Osteoblast (primary cell): ENCODE measurements around the gene CCDC7. TPM values are rescaled to one million over a fixed set of nuclear protein-coding genes. Genes with fewer than 3 reads are reported as not detected.
A peak's percentile ranks its signal among the peaks of the same experiment; 100 is the strongest.

ENCODE experiments used
- DNase-seq: peaks from one replicate; pipeline ENCODE4 v3.0.0; 2011; ENCODE audit warnings: low spot score, mixed read lengths; ENCODE audit not compliant: insufficient read length; ENCODE audit errors: missing footprints
- H2AFZ ChIP-seq: 2 replicates; pipeline ENCODE4 v1.6.0; 2011; ENCODE audit warnings: mild to moderate bottlenecking, low read length
- H3K27ac ChIP-seq: 2 replicates; pipeline ENCODE4 v1.5.1; 2011; ENCODE audit warnings: mild to moderate bottlenecking, low read depth, low read length, moderate library complexity
- H3K27me3 ChIP-seq: 2 replicates; pipeline ENCODE4 v1.6.0; 2012; ENCODE audit warnings: mild to moderate bottlenecking, control low read depth, inconsistent platforms, low read length, moderate library complexity; ENCODE audit not compliant: insufficient read depth
- H3K36me3 ChIP-seq: 2 replicates; pipeline ENCODE4 v1.5.1; 2011; ENCODE audit warnings: mild to moderate bottlenecking, low read length, control low read depth, moderate library complexity; ENCODE audit not compliant: insufficient read depth
- H3K4me1 ChIP-seq: 2 replicates; pipeline ENCODE4 v1.5.1; 2011; ENCODE audit warnings: mild to moderate bottlenecking, low read length, control low read depth, moderate library complexity; ENCODE audit not compliant: insufficient read depth
- H3K4me2 ChIP-seq: 2 replicates; pipeline ENCODE4 v1.6.0; 2011; ENCODE audit warnings: mild to moderate bottlenecking, low read length; ENCODE audit not compliant: insufficient read depth
- H3K4me3 ChIP-seq: fragments of 200-600 bp; sonication (generic); 3 replicates; pipeline ENCODE4 v1.5.1; 2012; ENCODE audit warnings: mild to moderate bottlenecking, low read length, inconsistent platforms; ENCODE audit not compliant: insufficient read depth
- H3K79me2 ChIP-seq: 2 replicates; pipeline ENCODE4 v1.6.0; 2012; ENCODE audit warnings: mild to moderate bottlenecking, low read length, control low read depth, inconsistent platforms; ENCODE audit not compliant: insufficient read depth
- H3K9me3 ChIP-seq: 2 replicates; pipeline ENCODE4 v1.5.1; 2011; ENCODE audit warnings: low read depth, low read length, control low read depth
- H4K20me1 ChIP-seq: 2 replicates; pipeline ENCODE4 v1.6.0; 2012; ENCODE audit warnings: mild to moderate bottlenecking, low read length, control low read depth; ENCODE audit not compliant: insufficient read depth
- total RNA-seq: library from RNA; depleted of rRNA; stranded (reverse); fragments of >200 nt; gene quantifications from 2 replicates; pipeline ENCODE4 v1.2.3, GENCODE V29; 2012
- TF ChIP-seq, protein P1 (sequence below): IDR thresholded peaks from 2 replicates; pipeline ENCODE4 v1.5.1; 2011; ENCODE audit warnings: mild to moderate bottlenecking, low read depth, low read length, moderate library complexity; ENCODE audit errors: extremely low read depth

Gene CCDC7
- total RNA-seq, 1 donor, result 22.4 TPM

DNA sequence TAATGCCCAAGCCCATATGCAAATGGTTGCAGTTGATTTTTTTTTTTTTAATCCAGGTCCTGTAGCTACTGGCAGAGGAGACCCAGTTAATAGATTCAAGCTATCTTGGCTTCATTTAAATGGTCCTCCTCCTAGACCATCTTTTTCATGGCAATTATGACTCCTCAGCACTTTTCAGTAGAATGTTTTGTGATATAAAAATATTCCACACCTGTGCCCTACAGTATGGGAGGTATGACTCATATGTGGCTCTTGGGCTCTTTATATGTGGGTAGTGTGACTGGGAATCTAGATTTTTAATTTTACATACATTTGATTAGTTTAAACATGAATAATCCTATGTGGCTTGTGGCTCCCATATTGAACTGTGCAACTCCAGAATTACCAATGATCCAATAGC is 432.0 kb downstream of the CCDC7 start:
- no peaks in the 10 kb centered on the region for H3K4me1 ChIP-seq
- no peaks in the 10 kb centered on the region for H3K36me3 ChIP-seq
- H3K4me3 ChIP-seq, result no peak overlapping the region
- no peaks in the 10 kb centered on the region for H3K79me2 ChIP-seq
- no peak overlapping the region for H3K27ac ChIP-seq
- H3K27me3 ChIP-seq, result no peaks in the 10 kb centered on the region
- H2AFZ ChIP-seq, result no peak overlapping the region
- H3K9me3 ChIP-seq, result no peaks in the 10 kb centered on the region
- H3K4me2 ChIP-seq, result no peak overlapping the region
- H4K20me1 ChIP-seq, result no peaks in the 10 kb centered on the region
- DNase-seq, result no peak
- TF ChIP-seq, protein P1, sequence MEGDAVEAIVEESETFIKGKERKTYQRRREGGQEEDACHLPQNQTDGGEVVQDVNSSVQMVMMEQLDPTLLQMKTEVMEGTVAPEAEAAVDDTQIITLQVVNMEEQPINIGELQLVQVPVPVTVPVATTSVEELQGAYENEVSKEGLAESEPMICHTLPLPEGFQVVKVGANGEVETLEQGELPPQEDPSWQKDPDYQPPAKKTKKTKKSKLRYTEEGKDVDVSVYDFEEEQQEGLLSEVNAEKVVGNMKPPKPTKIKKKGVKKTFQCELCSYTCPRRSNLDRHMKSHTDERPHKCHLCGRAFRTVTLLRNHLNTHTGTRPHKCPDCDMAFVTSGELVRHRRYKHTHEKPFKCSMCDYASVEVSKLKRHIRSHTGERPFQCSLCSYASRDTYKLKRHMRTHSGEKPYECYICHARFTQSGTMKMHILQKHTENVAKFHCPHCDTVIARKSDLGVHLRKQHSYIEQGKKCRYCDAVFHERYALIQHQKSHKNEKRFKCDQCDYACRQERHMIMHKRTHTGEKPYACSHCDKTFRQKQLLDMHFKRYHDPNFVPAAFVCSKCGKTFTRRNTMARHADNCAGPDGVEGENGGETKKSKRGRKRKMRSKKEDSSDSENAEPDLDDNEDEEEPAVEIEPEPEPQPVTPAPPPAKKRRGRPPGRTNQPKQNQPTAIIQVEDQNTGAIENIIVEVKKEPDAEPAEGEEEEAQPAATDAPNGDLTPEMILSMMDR, result no peak

DNA sequence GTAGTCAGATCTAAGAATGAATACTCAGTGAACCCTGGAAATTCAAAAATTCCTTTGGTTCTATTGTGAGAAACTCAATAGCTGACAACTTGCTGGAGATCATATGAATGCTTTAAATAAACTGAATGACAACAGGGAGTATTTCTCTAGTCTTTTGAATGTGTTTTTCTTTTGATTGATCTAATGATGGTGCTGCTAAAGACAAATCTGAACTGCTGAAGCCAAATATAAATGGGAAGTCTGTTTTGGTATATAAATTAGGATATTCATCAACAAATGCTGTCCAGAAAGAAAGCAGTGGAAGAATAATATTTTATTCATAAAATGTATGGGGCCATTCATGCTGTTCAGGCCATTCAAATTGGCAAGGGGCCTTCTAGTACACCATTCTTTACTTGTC is 432.7 kb downstream of the CCDC7 start:
- no peak overlapping the region for H3K4me2 ChIP-seq
- TF ChIP-seq, protein P1, result no peak
- no peaks in the 10 kb centered on the region for H3K9me3 ChIP-seq
- no peaks in the 10 kb centered on the region for H3K79me2 ChIP-seq
- H2AFZ ChIP-seq, result no peak overlapping the region
- H3K27ac ChIP-seq, result no peak overlapping the region
- no peak for DNase-seq
- H4K20me1 ChIP-seq, result no peaks in the 10 kb centered on the region
- no peaks in the 10 kb centered on the region for H3K4me1 ChIP-seq
- H3K4me3 ChIP-seq, result no peak overlapping the region
- no peaks in the 10 kb centered on the region for H3K27me3 ChIP-seq
- H3K36me3 ChIP-seq, result no peaks in the 10 kb centered on the region

DNA sequence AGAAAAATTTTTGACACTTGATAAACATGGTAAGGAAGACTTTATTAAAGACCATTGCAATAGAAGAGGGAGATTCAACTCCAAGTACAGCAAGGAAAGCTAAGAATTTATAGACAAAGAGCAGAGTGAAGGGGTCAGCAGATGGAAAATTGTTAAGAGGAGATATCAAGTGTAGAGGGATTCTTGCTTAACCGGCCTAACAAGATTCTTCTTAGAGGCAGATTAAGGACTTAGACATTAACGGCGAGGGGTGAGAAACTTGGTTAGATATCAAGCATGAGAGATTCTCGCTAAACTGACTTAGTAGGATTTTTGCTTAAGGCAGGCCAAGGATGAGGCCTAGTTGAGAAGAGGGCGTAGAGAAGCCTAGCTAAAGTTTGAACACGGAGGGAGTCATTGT is 436.1 kb downstream of the CCDC7 start:
- no peaks in the 10 kb centered on the region for H3K36me3 ChIP-seq
- H4K20me1 ChIP-seq, result no peaks in the 10 kb centered on the region
- DNase-seq, result no peak
- H2AFZ ChIP-seq, result no peak overlapping the region
- H3K4me1 ChIP-seq, result no peaks in the 10 kb centered on the region
- no peaks in the 10 kb centered on the region for H3K27me3 ChIP-seq
- no peak overlapping the region for H3K4me3 ChIP-seq
- no peak overlapping the region for H3K27ac ChIP-seq
- no peaks in the 10 kb centered on the region for H3K79me2 ChIP-seq
- no peaks in the 10 kb centered on the region for H3K9me3 ChIP-seq
- TF ChIP-seq, protein P1, result no peak
- no peak overlapping the region for H3K4me2 ChIP-seq

DNA sequence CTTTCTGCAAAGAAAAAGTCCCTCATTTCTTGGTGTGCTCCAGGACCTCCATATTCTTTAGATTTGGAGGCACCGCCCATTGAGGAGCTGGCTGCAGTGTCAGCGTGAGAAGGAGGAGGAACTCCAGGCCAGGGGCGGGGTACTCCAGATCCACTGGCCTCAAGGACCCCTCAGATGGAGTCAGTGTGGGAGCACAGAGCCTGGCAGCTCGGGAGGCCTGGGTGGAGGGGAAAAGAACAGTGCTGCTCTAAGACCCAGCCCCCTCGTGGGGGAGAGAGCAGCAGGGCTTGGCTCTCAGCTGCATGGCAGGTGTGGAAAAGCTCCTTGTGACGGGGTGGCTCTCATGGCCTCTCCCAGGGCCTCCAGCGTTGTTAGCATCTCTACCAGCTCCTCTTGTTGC is 441.5 kb downstream of the CCDC7 start:
- Histone ChIP-seq H3K4me2 (no peak overlapping the region), H3K9me3 (no peaks in the 10 kb centered on the region), H3K4me3 (no peak overlapping the region), H2AFZ (no peak overlapping the region), H3K79me2 (no peaks in the 10 kb centered on the region), H4K20me1 (no peaks in the 10 kb centered on the region), H3K4me1 (no peaks in the 10 kb centered on the region), H3K27ac (no peak overlapping the region), H3K27me3 (no peaks in the 10 kb centered on the region), H3K36me3 (no peaks in the 10 kb centered on the region)
- DNase-seq, result peak; percentile 14
- TF ChIP-seq, protein P1, result no peak
